H9 (cell line): ENCODE measurements around the gene ROR1. TPM values are rescaled to one million over a fixed set of nuclear protein-coding genes. Genes with fewer than 3 reads are reported as not detected.

Source experiments
- DNase-seq: peaks from one replicate; pipeline ENCODE4 v3.0.0-alpha.2; 2017
- H2AFZ ChIP-seq: one replicate; pipeline ENCODE4 v1.6.1; 2013; ENCODE audit warnings: mild to moderate bottlenecking, low read length, control low read depth, moderate library complexity
- H2AK5ac ChIP-seq: 2 replicates; pipeline ENCODE4 v1.6.1; 2013; ENCODE audit warnings: low read length, control low read depth, mixed read lengths; ENCODE audit not compliant: insufficient read length
- H2BK120ac ChIP-seq: one replicate; pipeline ENCODE4 v1.6.1; 2013; ENCODE audit warnings: low read depth, mild to moderate bottlenecking, low read length, control low read depth, inconsistent platforms; ENCODE audit not compliant: poor library complexity, severe bottlenecking
- H2BK12ac ChIP-seq: 2 replicates; pipeline ENCODE4 v1.6.1; 2013; ENCODE audit warnings: low read length, control low read depth, mixed read lengths, low read depth; ENCODE audit not compliant: insufficient read length
- H2BK15ac ChIP-seq: 2 replicates; pipeline ENCODE4 v1.6.1; 2013; ENCODE audit warnings: low read depth, low read length, control low read depth
- H2BK20ac ChIP-seq: one replicate; pipeline ENCODE4 v1.6.1; 2013; ENCODE audit warnings: low read depth, mild to moderate bottlenecking, low read length, control low read depth, inconsistent platforms; ENCODE audit not compliant: poor library complexity, severe bottlenecking
- H2BK5ac ChIP-seq: 2 replicates; pipeline ENCODE4 v1.6.1; 2013; ENCODE audit warnings: low read length, control low read depth, mixed read lengths; ENCODE audit not compliant: insufficient read length
- H3K14ac ChIP-seq: 2 replicates; pipeline ENCODE4 v1.6.1; 2013; ENCODE audit warnings: low read length, control low read depth; ENCODE audit not compliant: insufficient read depth
- H3K18ac ChIP-seq: 2 replicates; pipeline ENCODE4 v1.6.1; 2013; ENCODE audit warnings: low read depth, mild to moderate bottlenecking, mixed read lengths, low read length, control low read depth; ENCODE audit not compliant: insufficient read length
- H3K23ac ChIP-seq: 2 replicates; pipeline ENCODE4 v1.6.1; 2013; ENCODE audit warnings: low read length, control low read depth, mixed read lengths, low read depth; ENCODE audit not compliant: insufficient read length
- H3K23me2 ChIP-seq: 2 replicates; pipeline ENCODE4 v1.6.1; 2013; ENCODE audit warnings: low read depth, mild to moderate bottlenecking, mixed read lengths, low read length, control low read depth; ENCODE audit not compliant: insufficient read length, poor library complexity, severe bottlenecking
- H3K27ac ChIP-seq: 2 replicates; pipeline ENCODE4 v1.5.1; 2013; ENCODE audit warnings: low read length, control low read depth, mixed read lengths, low read depth; ENCODE audit not compliant: insufficient read length
- H3K27me3 ChIP-seq: 2 replicates; pipeline ENCODE4 v1.6.1; 2013; ENCODE audit warnings: low read length, control low read depth, inconsistent platforms; ENCODE audit not compliant: insufficient read depth
- H3K4ac ChIP-seq: 2 replicates; pipeline ENCODE4 v1.6.1; 2013; ENCODE audit warnings: low read depth, mild to moderate bottlenecking, control low read depth, inconsistent platforms, low read length, moderate library complexity
- H3K4me1 ChIP-seq: 2 replicates; pipeline ENCODE4 v1.6.1; 2013; ENCODE audit warnings: low read length, control low read depth, inconsistent platforms; ENCODE audit not compliant: insufficient read depth
- H3K4me2 ChIP-seq: 2 replicates; pipeline ENCODE4 v1.6.1; 2013; ENCODE audit warnings: low read length, control low read depth, mixed read lengths; ENCODE audit not compliant: insufficient read length, insufficient read depth
- H3K56ac ChIP-seq: 2 replicates; pipeline ENCODE4 v1.6.1; 2013; ENCODE audit warnings: low read depth, mild to moderate bottlenecking, mixed read lengths, low read length, control low read depth; ENCODE audit not compliant: insufficient read length
- H3K79me1 ChIP-seq: 2 replicates; pipeline ENCODE4 v1.6.1; 2013; ENCODE audit warnings: low read depth, mild to moderate bottlenecking, moderate library complexity, low read length, control low read depth, inconsistent platforms; ENCODE audit not compliant: insufficient read depth, poor library complexity, severe bottlenecking
- H3K79me2 ChIP-seq: 2 replicates; pipeline ENCODE4 v1.6.1; 2013; ENCODE audit warnings: low read length, control low read depth, inconsistent platforms; ENCODE audit not compliant: insufficient read depth
- H3K9ac ChIP-seq: 2 replicates; pipeline ENCODE4 v1.6.1; 2013; ENCODE audit warnings: low read length, control low read depth, mixed read lengths; ENCODE audit not compliant: insufficient read length; ENCODE audit errors: extremely low read depth
- H3K9me3 ChIP-seq: one replicate; pipeline ENCODE4 v1.6.1; 2013; ENCODE audit warnings: low read depth, low read length, inconsistent platforms; ENCODE audit not compliant: control insufficient read depth
- H3T11ph ChIP-seq: one replicate; pipeline ENCODE4 v1.6.1; 2013; ENCODE audit warnings: mild to moderate bottlenecking, low read length, control low read depth, inconsistent platforms
- H4K20me1 ChIP-seq: one replicate; pipeline ENCODE4 v1.6.1; 2013; ENCODE audit not compliant: control insufficient read depth, insufficient read length, insufficient read depth
- H4K5ac ChIP-seq: 2 replicates; pipeline ENCODE4 v1.6.1; 2013; ENCODE audit warnings: low read depth, mild to moderate bottlenecking, mixed read lengths, low read length, control low read depth; ENCODE audit not compliant: insufficient read length
- H4K8ac ChIP-seq: replicated peaks from 2 replicates; pipeline ENCODE4 v1.6.1; 2013; ENCODE audit warnings: low read length, control low read depth, mixed read lengths, low read depth; ENCODE audit not compliant: insufficient read length
- H4K91ac ChIP-seq: 2 replicates; pipeline ENCODE4 v1.6.1; 2013; ENCODE audit warnings: low read depth, mild to moderate bottlenecking, moderate library complexity, mixed read lengths, low read length, control low read depth; ENCODE audit not compliant: insufficient read length
- H3K27ac Mint-ChIP-seq, 3 experiments: 2 replicates in 2 of 3; 3 replicates in 1 of 3; pipeline ENCODE4 v1.8.0; 2020 to 2021; ENCODE audit warnings: mixed read lengths in 3 of 3, mild to moderate bottlenecking in 1 of 3, moderate library complexity in 1 of 3
- H3K27me3 Mint-ChIP-seq: 2 replicates; pipeline ENCODE4 v1.8.0; 2021; ENCODE audit warnings: low read depth, mild to moderate bottlenecking, moderate library complexity, mixed read lengths
- H3K36me3 Mint-ChIP-seq, 3 experiments: 2 replicates in 2 of 3; 3 replicates in 1 of 3; pipeline ENCODE4 v1.8.0; 2020 to 2021; ENCODE audit warnings: low read depth in 3 of 3, mixed read lengths in 3 of 3; ENCODE audit not compliant: insufficient read depth in 1 of 3
- H3K4me1 Mint-ChIP-seq, 2 experiments: 2 replicates each; pipeline ENCODE4 v1.8.0; 2020; ENCODE audit warnings: mixed read lengths in 2 of 2
- H3K4me3 Mint-ChIP-seq, 2 experiments: 2 replicates in 1 of 2; 3 replicates in 1 of 2; pipeline ENCODE4 v1.8.0; 2020 to 2021; ENCODE audit warnings: mild to moderate bottlenecking in 2 of 2, mixed read lengths in 2 of 2, moderate library complexity in 1 of 2
- H3K9me3 Mint-ChIP-seq, 2 experiments: 2 replicates in 1 of 2; 3 replicates in 1 of 2; pipeline ENCODE4 v1.8.0; 2020; ENCODE audit warnings: mild to moderate bottlenecking in 2 of 2, mixed read lengths in 2 of 2, moderate library complexity in 1 of 2
- WGBS: extraction: QIAGEN DNeasy Blood & Tissue Kit; methylation state at CpG from one replicate; pipeline ENCODE4 v1.1.7; 2013; ENCODE audit warnings: missing lambda C conversion rate, low lambda C conversion rate, mixed read lengths; ENCODE audit not compliant: insufficient read length; ENCODE audit errors: extremely low coverage; 5-methylcytosine and 5-hydroxymethylcytosine counted together
- total RNA-seq: library from RNA; stranded (reverse); gene quantifications from 2 replicates; pipeline ENCODE4 v1.2.1, GENCODE V29; 2021
- TF ChIP-seq, protein P1 (sequence below): fragments of 200-600 bp; sonication (generic); conservative IDR thresholded peaks from 3 replicates; pipeline ENCODE4 v1.8.0; 2021; ENCODE audit warnings: antibody characterized with exemption, mild to moderate bottlenecking

The ROR1 gene
- total RNA-seq, 1 experiment from 2014 or later = 75.9 TPM

GRCh38 chr1:64062941-64063581 lies 289.2 kb downstream of the ROR1 start:
- Histone ChIP-seq H3K27ac (no peak overlapping the region), H4K8ac (no peak overlapping the region), H3K14ac (no peak overlapping the region), H3K79me2 (no peaks in the 10 kb centered on the region), H2BK20ac (no peak overlapping the region), H4K5ac (no peak overlapping the region), H3K56ac (no peak overlapping the region), H3T11ph (no peak overlapping the region), H3K79me1 (no peaks in the 10 kb centered on the region), H3K9me3 (no peaks in the 10 kb centered on the region), H2BK12ac (no peak overlapping the region), H3K18ac (no peak overlapping the region), H2BK5ac (no peak overlapping the region), H3K4me2 (no peak overlapping the region), H2AFZ (no peak overlapping the region), H3K23me2 (no peaks in the 10 kb centered on the region), H4K20me1 (no peaks in the 10 kb centered on the region), H2BK15ac (no peak overlapping the region), H3K23ac (no peak overlapping the region), H3K4ac (no peak overlapping the region), H3K9ac (no peak overlapping the region), H3K27me3 (no peaks in the 10 kb centered on the region), H4K91ac (no peak overlapping the region), H2AK5ac (no peak overlapping the region), H3K4me1 (peaks cover 5% of the 10 kb centered on the region), H2BK120ac (no peak overlapping the region)
- H3K9me3 Mint-ChIP-seq = no peaks in the 10 kb centered on the region; a peak in 1 of 5 replicates
- H3K4me1 Mint-ChIP-seq = peaks cover 19 to 28% of the 10 kb centered on the region in 2 experiments
- TF ChIP-seq, protein P1, sequence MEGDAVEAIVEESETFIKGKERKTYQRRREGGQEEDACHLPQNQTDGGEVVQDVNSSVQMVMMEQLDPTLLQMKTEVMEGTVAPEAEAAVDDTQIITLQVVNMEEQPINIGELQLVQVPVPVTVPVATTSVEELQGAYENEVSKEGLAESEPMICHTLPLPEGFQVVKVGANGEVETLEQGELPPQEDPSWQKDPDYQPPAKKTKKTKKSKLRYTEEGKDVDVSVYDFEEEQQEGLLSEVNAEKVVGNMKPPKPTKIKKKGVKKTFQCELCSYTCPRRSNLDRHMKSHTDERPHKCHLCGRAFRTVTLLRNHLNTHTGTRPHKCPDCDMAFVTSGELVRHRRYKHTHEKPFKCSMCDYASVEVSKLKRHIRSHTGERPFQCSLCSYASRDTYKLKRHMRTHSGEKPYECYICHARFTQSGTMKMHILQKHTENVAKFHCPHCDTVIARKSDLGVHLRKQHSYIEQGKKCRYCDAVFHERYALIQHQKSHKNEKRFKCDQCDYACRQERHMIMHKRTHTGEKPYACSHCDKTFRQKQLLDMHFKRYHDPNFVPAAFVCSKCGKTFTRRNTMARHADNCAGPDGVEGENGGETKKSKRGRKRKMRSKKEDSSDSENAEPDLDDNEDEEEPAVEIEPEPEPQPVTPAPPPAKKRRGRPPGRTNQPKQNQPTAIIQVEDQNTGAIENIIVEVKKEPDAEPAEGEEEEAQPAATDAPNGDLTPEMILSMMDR = no peak
- WGBS = no CpG with 5 or more reads among the region's 2 CpGs
- H3K4me3 Mint-ChIP-seq = no peak overlapping the region
- H3K27ac Mint-ChIP-seq = no peak overlapping the region
- H3K36me3 Mint-ChIP-seq = peaks cover 11 to 19% (median 12%) of the 10 kb centered on the region in 3 experiments
- no peak for DNase-seq
- H3K27me3 Mint-ChIP-seq = peaks cover 16% of the 10 kb centered on the region
